Heart right ventricle (tissue), 16 donors: ENCODE measurements around the gene CAMSAP3. TPM values are rescaled to one million over a fixed set of nuclear protein-coding genes. Genes with fewer than 3 reads are reported as not detected.

Experiments
- ATAC-seq, 8 donors: fragments of 200-7000 bp; cut with Tn5 transposase; one replicate each; pipeline ENCODE4 v1.9.1; 2020; ENCODE audit warnings: mild to moderate bottlenecking in 8 of 8, moderate library complexity in 8 of 8, moderate number of reproducible peaks in 1 of 8
- DNase-seq, 2 donors: peaks; one replicate each; pipeline ENCODE4 v3.0.0-alpha.2; 2020
- H3K27ac ChIP-seq, 10 donors: fragments of 200-600 bp; sonication (generic) in 2 of 10; one replicate each; pipeline versions ENCODE4 v1.5.0 to v1.8.0; 2020 to 2022; ENCODE audit warnings: mild to moderate bottlenecking in 3 of 10
- H3K27me3 ChIP-seq, 7 donors: fragments of 200-600 bp; one replicate each; pipeline ENCODE4 v1.8.0; 2021 to 2022; ENCODE audit warnings: mild to moderate bottlenecking in 2 of 7
- H3K36me3 ChIP-seq, 9 donors: fragments of 200-600 bp; sonication (generic) in 1 of 9; one replicate each; pipeline versions ENCODE4 v1.5.0 to v1.8.0; 2020 to 2022; ENCODE audit warnings: mild to moderate bottlenecking in 2 of 9
- H3K4me1 ChIP-seq, 9 donors: fragments of 200-600 bp; sonication (generic) in 1 of 9; one replicate each; pipeline versions ENCODE4 v1.5.0 to v1.8.0; 2020 to 2022; ENCODE audit warnings: mild to moderate bottlenecking in 4 of 9
- H3K4me3 ChIP-seq, 10 donors: fragments of 200-600 bp; sonication (generic) in 2 of 10; one replicate each; pipeline versions ENCODE4 v1.5.0 to v1.8.0; 2020 to 2022; ENCODE audit warnings: mild to moderate bottlenecking in 7 of 10, moderate library complexity in 2 of 10
- H3K9me3 ChIP-seq, 11 donors: fragments of 200-600 bp in 10 of 11; sonication (generic) in 2 of 11; one replicate each; pipeline versions ENCODE4 v1.5.0 to v1.8.0; 2013 to 2022; ENCODE audit warnings: mild to moderate bottlenecking in 2 of 11, control low read depth in 1 of 11, moderate library complexity in 1 of 11
- whole genome bisulfite sequencing, 2 donors: extraction: QIAGEN DNeasy Blood & Tissue Kit; methylation state at CpG; one replicate each; pipeline ENCODE4 v1.1.7; 2013; ENCODE audit warnings: inconsistent platforms in 1 of 2; 5-methylcytosine and 5-hydroxymethylcytosine counted together
- intact Hi-C, 10 donors: fragments of 100-400 bp; cut with DNase I; formaldehyde crosslinking; loops; one replicate each; pipeline versions ENCODE4 v1.11.1 to v1.14.2; 2022
- polyA plus RNA-seq, 2 donors: library from polyadenylated mRNA; stranded (reverse); fragments of 200-250 nt; gene quantifications; one replicate each; pipeline ENCODE4 v1.2.3, GENCODE V29; 2013
- total RNA-seq, 10 donors: library from RNA; stranded (reverse); fragmentation: NEBNext Ultra II Directional in 3 of 10; extraction: Animal tissue kit (Norgen Biotek cat#: 25700) in 3 of 10; gene quantifications; one replicate each; pipeline versions ENCODE4 v1.2.1 to v1.2.4, GENCODE V29; 2021 to 2023
- TF ChIP-seq, protein P1 (sequence below), 9 donors: fragments of 200-600 bp; sonication (generic) in 2 of 9; IDR thresholded peaks; one replicate each; pipeline versions ENCODE4 v1.5.0 to v1.8.0; 2021 to 2022; ENCODE audit warnings: antibody characterized with exemption in 9 of 9, mild to moderate bottlenecking in 5 of 9, moderate library complexity in 1 of 9
- donor health status: Arrhythmogenic right ventricular cardiomyopathy.
- donor health status: ischemic (EF 13 %, LVEDD 7.1; RV severe dilation, severe dysfunction).
- donor health status: healthy with polysubstance abuse.
- donor health status: DM: no; HTN: yes; CAD: no.
- donor health status: DM: no; HTN: no; CAD: no.
- donor health status: ischemic (EF 25% LVEDD 6.9; RV normal size, moderate dysfunction).
- donor health status: ischemic (EF 25% LVEDD 5.7; RV mildly dilated, moderate dysfunction).
- donor health status: healthy.
- donor health status: DM: yes; HTN: yes; CAD: no.
- donor health status: Ischemic cardiomyopathy.
- donor health status: ischemic (EF 35%, LVEDD 5.7; RV mildly dilated, moderate dysfunction).
- donor health status: nonischemic (EF 11% LVEDD 7.7; RV severe dilation, severe dysfunction).
- donor health status: DM: yes; HTN: yes; CAD: no.
- donor health status: PGD.
- donor health status: ischemic (EF 29% LVEDD 5.4; RV normal size, mild dysfunction).
- donor health status: nonischemic (EF 23%, LVEDD 6.1; RV moderate dilation, normal function).

The CAMSAP3 gene
- total and polyA plus RNA-seq, 12 donors = 0.03 to 2.0 (median 0.29) TPM

GRCh38 chr19:7636691-7637373 is 41.2 kb downstream of the CAMSAP3 start, which contains the start of gene STXBP2:
TSS of gene STXBP2 (plus strand) at chr19:7637110. CDS start at chr19:7637150, 40 bp downstream.
- intact Hi-C loops = no loop called here

DNA sequence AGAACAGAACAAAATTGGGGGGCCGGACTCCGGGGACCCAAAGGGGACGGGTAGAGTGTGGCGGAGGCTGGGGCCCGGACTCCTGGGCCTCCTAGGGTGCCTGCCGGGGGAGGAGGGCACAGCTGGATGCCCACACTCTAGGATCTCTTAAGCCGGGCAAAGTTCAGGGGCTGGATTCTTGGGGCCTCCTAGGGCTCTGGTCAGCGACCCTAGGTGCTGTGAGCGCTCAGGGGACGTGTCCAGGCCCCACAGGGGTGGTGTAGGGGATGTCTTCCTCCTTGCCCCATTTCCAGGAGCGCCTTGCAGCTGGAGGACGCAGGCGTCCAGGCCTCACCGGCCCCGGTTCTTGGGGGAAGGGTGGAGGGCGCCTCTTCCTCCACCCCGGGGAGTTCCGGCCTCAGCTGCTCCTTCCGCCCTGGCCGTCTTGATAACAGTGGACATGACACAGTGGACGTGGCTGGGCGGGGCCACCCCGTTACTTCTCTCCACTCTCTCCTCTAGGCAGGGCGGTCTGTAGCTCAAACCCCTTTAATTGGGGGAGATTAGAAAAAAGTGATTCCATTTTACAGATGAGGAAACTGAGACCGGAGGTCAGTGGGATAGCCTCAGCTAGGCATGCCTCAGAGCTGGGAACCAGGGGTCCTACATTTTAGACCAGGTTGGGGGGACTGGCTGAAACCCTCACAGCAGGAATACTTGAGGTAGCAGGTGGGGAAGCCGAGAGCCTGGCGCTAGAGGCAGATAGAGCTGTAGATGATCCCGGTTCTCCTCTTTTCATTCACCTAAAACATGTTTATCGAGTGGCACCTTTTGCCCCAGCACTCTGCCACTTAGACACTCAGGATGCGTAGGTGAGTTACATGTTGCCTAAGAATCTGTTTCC is 42.0 kb downstream of the CAMSAP3 start:
- peak overlapping the region; percentile 2 to 76 (median 35) for H3K4me3 ChIP-seq
- H3K9me3 ChIP-seq = no peaks in the 10 kb centered on the region
- peaks cover 0 to 15% (median 0%) of the 10 kb centered on the region in 9 donors for H3K36me3 ChIP-seq
- H3K27me3 ChIP-seq = peaks cover 4 to 36% (median 27%) of the 10 kb centered on the region in 7 donors
- intact Hi-C loops = no loop called here
- no peak for DNase-seq
- H3K4me1 ChIP-seq = peaks cover 0 to 22% (median 3%) of the 10 kb centered on the region in 9 donors
- peak overlapping the region in 5 of 10 donors; percentile 22 to 95 (median 48) for H3K27ac ChIP-seq
- WGBS, 2 donors = 34% methylated on average over 30 of the region's 30 CpGs
- peak in 6 of 8 donors; percentile 12 to 49 (median 34) for ATAC-seq
- TF ChIP-seq, protein P1, sequence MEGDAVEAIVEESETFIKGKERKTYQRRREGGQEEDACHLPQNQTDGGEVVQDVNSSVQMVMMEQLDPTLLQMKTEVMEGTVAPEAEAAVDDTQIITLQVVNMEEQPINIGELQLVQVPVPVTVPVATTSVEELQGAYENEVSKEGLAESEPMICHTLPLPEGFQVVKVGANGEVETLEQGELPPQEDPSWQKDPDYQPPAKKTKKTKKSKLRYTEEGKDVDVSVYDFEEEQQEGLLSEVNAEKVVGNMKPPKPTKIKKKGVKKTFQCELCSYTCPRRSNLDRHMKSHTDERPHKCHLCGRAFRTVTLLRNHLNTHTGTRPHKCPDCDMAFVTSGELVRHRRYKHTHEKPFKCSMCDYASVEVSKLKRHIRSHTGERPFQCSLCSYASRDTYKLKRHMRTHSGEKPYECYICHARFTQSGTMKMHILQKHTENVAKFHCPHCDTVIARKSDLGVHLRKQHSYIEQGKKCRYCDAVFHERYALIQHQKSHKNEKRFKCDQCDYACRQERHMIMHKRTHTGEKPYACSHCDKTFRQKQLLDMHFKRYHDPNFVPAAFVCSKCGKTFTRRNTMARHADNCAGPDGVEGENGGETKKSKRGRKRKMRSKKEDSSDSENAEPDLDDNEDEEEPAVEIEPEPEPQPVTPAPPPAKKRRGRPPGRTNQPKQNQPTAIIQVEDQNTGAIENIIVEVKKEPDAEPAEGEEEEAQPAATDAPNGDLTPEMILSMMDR (IDR thresholded peaks at IDR 0.05) = no peak

More at GRCh38 chr19:7636691-7637373, 41.2 kb downstream of the CAMSAP3 start, which contains the start of gene STXBP2:
- 7 to 8% methylated on average over 53 to 61 of the region's 61 CpGs for WGBS, 2 donors
- TF ChIP-seq, protein P1 (IDR thresholded peaks at IDR 0.05) = no peak
- Histone ChIP-seq H3K27ac (peak within 1 kb of the TSS in 5 of 10 donors; percentile 22 to 95 (median 48)), H3K36me3 (peaks cover 0 to 18% (median 0%) of the 10 kb centered on the region in 9 donors), H3K4me3 (peak within 1 kb of the TSS; percentile 2 to 76 (median 35)), H3K9me3 (no peaks in the 10 kb centered on the region), H3K27me3 (peaks cover 4 to 36% (median 27%) of the 10 kb centered on the region in 7 donors), H3K4me1 (peaks cover 0 to 22% (median 4%) of the 10 kb centered on the region in 9 donors)
- peak; percentile 36 to 71 (median 59) for ATAC-seq
- DNase-seq = peak in 1 of 2 donors; percentile 66

DNA sequence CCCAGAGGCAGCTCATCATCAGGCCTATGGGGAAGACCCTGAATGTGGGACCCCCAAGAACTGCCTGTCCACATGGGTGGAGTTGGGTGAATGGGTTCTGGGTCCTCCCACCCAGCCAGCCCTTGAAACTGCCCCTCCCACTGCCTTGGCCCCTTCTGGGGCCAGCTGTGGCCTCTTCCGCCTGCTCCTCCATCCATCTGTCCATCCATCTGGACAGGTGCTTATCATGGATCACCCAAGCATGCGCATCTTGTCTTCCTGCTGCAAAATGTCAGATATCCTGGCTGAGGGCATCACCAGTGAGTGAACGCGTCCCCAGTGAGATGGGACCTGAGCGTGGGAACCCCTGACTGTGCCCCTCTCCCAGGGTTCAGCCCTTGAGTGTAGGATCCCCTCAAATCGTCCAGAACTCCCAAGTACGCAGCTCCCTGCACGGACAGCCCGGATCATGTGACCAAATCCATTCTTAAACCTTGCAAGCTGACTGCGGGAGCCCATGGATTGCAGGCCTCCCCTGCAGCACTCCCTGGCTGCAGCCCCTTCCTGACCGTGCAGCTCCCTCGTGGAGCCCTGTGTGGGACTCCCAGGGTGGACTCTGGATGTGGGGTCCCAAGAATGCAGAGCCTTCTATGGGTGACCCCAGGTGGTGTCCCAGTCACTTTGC is 43.3 kb downstream of the CAMSAP3 start:
- WGBS, 2 donors = 58 to 61% methylated on average over 12 of the region's 12 CpGs
- ATAC-seq (no peak), DNase-seq (no peak)
- Histone ChIP-seq H3K27me3 (peaks cover 4 to 36% (median 27%) of the 10 kb centered on the region in 7 donors), H3K4me1 (peaks cover 0 to 22% (median 3%) of the 10 kb centered on the region in 9 donors), H3K36me3 (peaks cover 0 to 15% (median 0%) of the 10 kb centered on the region in 9 donors), H3K4me3 (no peak overlapping the region), H3K27ac (no peak overlapping the region), H3K9me3 (no peaks in the 10 kb centered on the region)
- TF ChIP-seq, protein P1 (IDR thresholded peaks at IDR 0.05) = no peak
- intact Hi-C loops = no loop called here
